NCI-H1417 treated with DMSO at 0.1 percent for 48 hours (cell line): ENCODE measurements around the gene SAV1.

ENCODE experiments used
- DNase-seq: peaks from one replicate; lab custom pipeline; 2025; lab: John Stamatoyannopoulos, UW

The SAV1 gene

DNA sequence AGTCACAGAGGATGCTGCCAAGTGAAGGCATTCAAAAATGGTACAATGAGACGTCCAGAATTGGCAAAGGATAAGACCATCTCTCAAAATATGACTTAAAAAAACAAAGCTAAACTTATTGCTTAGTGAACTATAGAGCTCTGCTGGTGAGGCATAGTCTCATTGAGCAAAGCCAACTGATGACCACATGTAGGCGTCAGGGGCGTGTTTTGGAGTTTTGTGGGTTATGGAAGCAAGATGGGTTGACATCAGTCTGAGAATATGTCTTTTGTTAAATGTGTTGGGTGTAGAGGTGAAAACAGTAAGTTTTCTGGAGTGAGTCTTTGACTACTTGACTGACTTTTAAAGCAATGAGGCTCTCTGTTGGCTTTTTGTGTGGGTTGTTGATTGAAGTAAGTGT lies 60.9 kb downstream of the SAV1 start:
- DNase-seq = no peak

- no peak for DNase-seq
Observed at GRCh38 chr14:50606468-50606867, 61.6 kb downstream of the SAV1 start.

- DNase-seq = no peak
Observed at GRCh38 chr14:50605766-50606165, 62.3 kb downstream of the SAV1 start.

DNA sequence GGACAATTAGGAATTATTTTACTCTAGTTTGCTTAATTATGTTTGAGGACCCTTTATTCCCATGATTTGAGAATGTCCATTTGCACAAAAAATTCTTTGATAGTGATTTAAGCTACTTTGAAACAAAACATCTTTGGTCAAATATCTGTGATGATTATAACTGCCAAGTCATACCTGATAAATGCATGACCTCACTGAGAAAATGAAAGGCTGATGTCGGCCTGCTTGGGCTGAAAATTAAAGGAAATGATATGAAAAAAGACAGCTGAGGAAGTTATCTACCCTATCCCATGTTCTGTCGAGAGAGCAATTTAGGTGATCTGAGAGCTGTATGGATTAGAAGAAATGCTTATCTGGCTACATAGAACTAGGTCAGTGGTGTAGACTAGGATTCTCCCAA lies 64.5 kb downstream of the SAV1 start:
- no peak for DNase-seq

DNA sequence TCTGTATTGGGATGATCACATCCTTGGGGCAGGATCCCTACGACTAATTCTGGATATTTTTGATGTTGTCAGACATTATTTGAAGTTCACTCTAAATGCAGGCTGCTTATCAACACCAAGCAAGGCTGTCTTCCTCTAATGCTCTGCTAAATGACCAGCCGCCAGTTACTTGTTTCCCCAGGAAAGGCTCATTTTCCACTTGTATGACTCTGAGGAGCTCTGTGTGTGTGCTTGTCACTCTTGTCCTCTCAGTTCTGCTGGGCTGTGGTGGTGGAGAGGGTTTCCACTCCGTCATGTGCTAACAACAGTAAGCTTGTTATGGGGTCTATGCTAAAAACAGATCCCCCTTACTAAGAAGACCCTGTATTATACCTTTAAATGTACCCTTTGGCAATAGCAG lies 66.1 kb downstream of the SAV1 start:
- DNase-seq = no peak

DNA sequence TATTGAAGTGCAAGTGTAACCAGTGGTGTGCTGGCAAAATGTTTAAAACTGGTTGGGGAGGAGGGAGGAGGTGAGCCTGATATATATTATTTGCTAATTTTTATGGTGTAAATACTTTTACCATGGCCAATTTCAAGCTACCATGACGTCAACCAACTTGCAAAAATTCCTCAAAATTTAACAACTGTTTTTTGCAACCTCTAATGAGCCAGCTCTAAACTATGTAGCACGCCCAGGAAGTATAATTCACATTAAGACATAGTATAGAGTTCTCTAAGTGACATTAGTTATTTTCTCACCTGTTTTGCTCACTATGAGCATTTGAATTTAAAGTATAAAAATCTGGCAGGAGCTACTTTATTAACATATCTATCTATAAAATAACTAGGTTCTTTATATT lies 66.7 kb downstream of the SAV1 start:
- DNase-seq = no peak

DNA sequence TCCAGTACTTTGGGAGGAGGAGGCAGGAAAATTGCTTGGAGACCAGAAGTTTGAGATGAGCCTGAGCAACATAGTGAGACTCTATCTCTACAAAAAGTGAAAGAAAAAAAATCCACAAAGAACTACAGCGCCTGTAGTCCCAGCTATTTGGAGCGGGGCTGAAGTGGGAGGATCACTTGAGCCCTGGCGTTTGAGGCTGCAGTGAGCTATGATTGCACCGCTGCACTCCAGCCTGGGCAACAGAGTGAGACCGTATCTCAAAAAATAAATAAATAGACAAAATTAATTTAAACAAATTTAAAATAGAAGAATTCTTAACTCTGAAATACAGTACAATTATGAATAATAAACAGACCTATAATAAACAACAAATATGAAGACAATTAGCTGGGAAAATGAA lies 67.3 kb downstream of the SAV1 start:
- DNase-seq = no peak

- peak; percentile 4 for DNase-seq
Observed at GRCh38 chr14:50599700-50600444, 68.2 kb downstream of the SAV1 start.

- no peak for DNase-seq
Observed at GRCh38 chr14:50598765-50599164, 69.3 kb downstream of the SAV1 start.

DNA sequence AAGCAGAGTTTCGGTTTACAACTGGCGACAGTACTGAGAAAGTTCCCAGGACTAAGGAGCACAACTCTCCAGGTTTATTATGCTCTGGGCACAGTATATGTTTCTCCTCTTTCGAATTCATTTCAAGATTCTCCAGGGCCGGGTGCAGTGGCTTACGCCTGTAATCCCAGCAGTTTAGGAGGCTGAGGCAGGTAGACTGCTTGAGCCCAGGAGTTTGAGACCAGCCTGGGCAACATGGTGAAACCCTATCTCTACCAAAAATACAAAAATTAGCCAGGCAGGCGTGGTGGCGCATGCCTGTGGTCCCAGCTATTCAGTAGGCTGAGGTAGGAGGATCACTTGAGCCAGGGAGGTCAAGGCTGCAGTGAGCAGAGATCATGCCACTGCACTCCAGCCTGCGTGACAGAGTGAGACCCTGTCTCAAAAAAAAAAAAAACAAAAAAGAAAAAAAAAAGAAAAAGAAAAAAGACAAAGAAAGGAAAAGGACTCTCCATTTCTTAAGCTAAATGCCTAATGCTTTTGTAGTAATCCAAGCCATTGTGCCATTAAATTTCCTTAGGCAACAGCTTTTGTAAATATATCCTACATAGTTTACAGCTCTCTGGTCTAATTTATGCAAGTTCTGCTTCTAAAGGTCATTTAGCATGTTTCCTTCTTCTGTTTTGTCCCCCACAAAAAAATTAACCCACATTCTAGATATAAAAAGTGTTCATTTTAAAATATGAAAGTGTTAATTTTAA lies 73.4 kb downstream of the SAV1 start:
- no peak for DNase-seq

DNA sequence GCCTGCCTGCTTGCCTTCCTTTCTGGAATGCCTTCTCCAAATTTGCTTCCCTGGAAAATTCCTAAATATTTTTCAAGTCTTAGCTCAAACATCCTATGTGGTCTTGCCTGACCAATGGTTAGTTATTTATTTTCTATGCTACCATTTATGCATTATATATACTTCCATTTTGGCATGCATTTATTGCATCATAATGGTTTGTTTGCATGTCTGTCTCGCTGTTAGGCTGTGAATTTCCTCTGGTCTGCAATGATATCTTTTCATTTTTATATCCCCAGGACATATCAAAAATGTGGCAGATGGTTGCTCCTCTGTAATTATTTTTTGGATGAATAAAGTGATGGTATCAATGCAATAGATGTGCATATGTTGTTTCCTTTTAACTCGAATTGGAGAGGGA lies 77.6 kb downstream of the SAV1 start:
- no peak for DNase-seq
